Measurements from ENCODE around the gene PFKM.
A peak's percentile ranks its signal among the peaks of the same experiment; 100 is the strongest.

Gene PFKM

DNA sequence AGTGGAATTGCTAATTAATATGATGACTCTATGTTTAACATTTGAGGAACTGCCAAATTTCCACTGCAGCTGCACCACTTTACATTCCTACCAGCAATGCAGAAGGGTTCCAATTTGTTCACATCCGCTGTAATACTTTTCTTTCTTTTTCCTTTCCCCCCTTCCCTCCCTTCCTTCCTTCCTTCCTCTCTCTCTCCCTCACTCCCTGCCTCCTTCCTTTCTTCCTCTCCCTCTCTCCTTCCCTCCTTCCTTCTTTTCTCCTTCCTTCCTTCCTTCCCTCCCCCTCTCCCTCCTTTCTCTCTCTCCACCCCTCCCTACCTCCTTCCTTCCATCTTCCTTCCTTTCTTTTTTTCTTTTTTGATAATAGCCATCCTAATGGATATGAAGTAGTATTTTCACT, 3.2 kb upstream of the PFKM start:
- H3K27ac ChIP-seq (replicated peaks) = no peak overlapping the region

DNA sequence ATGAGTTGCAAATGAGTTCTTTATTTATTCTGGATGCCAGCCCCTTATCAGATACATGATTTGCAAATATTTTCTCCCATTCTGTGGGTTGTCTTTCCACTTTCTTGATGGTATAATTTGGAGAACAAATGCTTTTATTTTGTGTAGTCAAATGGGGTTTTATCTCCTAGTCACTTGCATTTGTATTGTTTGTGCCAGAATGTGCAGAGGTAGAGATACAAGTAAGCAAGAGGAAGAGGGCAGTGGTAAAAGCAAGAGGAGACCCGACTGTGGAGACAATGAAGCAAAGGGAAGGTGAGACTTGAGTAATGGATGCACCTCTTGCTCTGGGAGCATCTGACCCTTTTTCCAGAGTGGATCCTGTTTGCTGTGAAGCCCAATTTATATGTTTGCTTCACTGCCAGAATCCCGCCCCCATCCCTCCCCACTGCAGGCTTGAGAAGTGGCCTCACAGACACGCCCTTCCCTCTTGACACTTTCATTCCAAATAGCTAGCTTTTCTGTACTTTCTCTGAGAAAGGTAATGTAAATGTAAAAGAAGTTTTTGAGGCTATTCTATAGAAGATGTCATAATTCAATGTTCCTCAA, 786 bp upstream of the PFKM start:
- H3K4me3 ChIP-seq (replicated peaks; ENCODE audit: insufficient read depth, low read length) = no peak overlapping the region
- H3K27ac ChIP-seq (replicated peaks) = no peak overlapping the region
- peaks cover 30% of the 10 kb centered on the region for H3K27me3 ChIP-seq (ENCODE audit: insufficient read depth, poor library complexity, severe bottlenecking)
- DNase-seq (ENCODE audit: low read depth in 1 of 2, low spot score in 1 of 2) = no peak
- TF ChIP-seq, protein P1, sequence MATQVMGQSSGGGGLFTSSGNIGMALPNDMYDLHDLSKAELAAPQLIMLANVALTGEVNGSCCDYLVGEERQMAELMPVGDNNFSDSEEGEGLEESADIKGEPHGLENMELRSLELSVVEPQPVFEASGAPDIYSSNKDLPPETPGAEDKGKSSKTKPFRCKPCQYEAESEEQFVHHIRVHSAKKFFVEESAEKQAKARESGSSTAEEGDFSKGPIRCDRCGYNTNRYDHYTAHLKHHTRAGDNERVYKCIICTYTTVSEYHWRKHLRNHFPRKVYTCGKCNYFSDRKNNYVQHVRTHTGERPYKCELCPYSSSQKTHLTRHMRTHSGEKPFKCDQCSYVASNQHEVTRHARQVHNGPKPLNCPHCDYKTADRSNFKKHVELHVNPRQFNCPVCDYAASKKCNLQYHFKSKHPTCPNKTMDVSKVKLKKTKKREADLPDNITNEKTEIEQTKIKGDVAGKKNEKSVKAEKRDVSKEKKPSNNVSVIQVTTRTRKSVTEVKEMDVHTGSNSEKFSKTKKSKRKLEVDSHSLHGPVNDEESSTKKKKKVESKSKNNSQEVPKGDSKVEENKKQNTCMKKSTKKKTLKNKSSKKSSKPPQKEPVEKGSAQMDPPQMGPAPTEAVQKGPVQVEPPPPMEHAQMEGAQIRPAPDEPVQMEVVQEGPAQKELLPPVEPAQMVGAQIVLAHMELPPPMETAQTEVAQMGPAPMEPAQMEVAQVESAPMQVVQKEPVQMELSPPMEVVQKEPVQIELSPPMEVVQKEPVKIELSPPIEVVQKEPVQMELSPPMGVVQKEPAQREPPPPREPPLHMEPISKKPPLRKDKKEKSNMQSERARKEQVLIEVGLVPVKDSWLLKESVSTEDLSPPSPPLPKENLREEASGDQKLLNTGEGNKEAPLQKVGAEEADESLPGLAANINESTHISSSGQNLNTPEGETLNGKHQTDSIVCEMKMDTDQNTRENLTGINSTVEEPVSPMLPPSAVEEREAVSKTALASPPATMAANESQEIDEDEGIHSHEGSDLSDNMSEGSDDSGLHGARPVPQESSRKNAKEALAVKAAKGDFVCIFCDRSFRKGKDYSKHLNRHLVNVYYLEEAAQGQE (IDR thresholded peaks at IDR 0.05; ENCODE audit: insufficient replicate concordance, low read depth) = no peak
- TF ChIP-seq SPI1 (IDR thresholded peaks at IDR 0.05; ENCODE audit: borderline replicate concordance, low read depth) (no peak), GABPA (IDR thresholded peaks at IDR 0.05; ENCODE audit: low read depth) (no peak), POLR2AphosphoS5 (IDR thresholded peaks at IDR 0.05; ENCODE audit: low read depth) (no peak)
- TF ChIP-seq, protein P2, sequence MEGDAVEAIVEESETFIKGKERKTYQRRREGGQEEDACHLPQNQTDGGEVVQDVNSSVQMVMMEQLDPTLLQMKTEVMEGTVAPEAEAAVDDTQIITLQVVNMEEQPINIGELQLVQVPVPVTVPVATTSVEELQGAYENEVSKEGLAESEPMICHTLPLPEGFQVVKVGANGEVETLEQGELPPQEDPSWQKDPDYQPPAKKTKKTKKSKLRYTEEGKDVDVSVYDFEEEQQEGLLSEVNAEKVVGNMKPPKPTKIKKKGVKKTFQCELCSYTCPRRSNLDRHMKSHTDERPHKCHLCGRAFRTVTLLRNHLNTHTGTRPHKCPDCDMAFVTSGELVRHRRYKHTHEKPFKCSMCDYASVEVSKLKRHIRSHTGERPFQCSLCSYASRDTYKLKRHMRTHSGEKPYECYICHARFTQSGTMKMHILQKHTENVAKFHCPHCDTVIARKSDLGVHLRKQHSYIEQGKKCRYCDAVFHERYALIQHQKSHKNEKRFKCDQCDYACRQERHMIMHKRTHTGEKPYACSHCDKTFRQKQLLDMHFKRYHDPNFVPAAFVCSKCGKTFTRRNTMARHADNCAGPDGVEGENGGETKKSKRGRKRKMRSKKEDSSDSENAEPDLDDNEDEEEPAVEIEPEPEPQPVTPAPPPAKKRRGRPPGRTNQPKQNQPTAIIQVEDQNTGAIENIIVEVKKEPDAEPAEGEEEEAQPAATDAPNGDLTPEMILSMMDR (IDR thresholded peaks at IDR 0.05; ENCODE audit: insufficient read depth, low read length) = no peak

More for the DNA sequence above, 3.2 kb upstream of the PFKM start:
- Histone ChIP-seq H3K4me3 (replicated peaks; ENCODE audit: insufficient read depth, low read length) (no peak overlapping the region), H3K27me3 (ENCODE audit: insufficient read depth, poor library complexity, severe bottlenecking) (peaks cover 30% of the 10 kb centered on the region)
- TF ChIP-seq, protein P2 (IDR thresholded peaks at IDR 0.05; ENCODE audit: insufficient read depth, low read length) = no peak
- no peak for TF ChIP-seq GABPA (IDR thresholded peaks at IDR 0.05; ENCODE audit: low read depth)
- no peak for TF ChIP-seq POLR2AphosphoS5 (IDR thresholded peaks at IDR 0.05; ENCODE audit: low read depth)
- no peak for TF ChIP-seq SPI1 (IDR thresholded peaks at IDR 0.05; ENCODE audit: borderline replicate concordance, low read depth)
- TF ChIP-seq, protein P1 (IDR thresholded peaks at IDR 0.05; ENCODE audit: insufficient replicate concordance, low read depth) = no peak
- DNase-seq (ENCODE audit: low read depth in 1 of 2, low spot score in 1 of 2) = no peak

DNA sequence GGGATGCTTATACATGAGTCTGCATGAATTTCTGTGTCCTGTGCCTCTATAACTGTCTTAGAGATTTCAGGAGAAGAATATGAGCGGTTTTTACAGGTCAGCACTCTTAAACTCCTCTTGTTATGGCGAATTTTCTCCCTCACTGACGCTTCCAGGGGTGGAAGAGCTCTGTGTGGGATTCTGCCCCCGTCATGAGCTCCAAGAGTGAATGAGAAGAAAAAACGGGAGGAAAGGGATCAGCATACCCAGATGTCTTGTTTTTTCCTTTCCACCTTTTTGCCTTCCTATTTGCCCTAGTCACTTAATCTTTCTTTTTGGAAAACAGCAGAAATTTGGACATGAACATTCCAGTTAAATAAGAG, 651 bp downstream of the PFKM start:
- peak overlapping the region; percentile 66 for H3K4me3 ChIP-seq (replicated peaks; ENCODE audit: insufficient read depth, low read length)
- TF ChIP-seq GABPA (IDR thresholded peaks at IDR 0.05; ENCODE audit: low read depth) (no peak), SPI1 (IDR thresholded peaks at IDR 0.05; ENCODE audit: borderline replicate concordance, low read depth) (no peak), POLR2AphosphoS5 (IDR thresholded peaks at IDR 0.05; ENCODE audit: low read depth) (no peak)
- TF ChIP-seq, protein P1 (IDR thresholded peaks at IDR 0.05; ENCODE audit: insufficient replicate concordance, low read depth) = no peak
- TF ChIP-seq, protein P2 (IDR thresholded peaks at IDR 0.05; ENCODE audit: insufficient read depth, low read length) = no peak
- H3K27me3 ChIP-seq (ENCODE audit: insufficient read depth, poor library complexity, severe bottlenecking) = peaks cover 30% of the 10 kb centered on the region
- no peak for DNase-seq (ENCODE audit: low read depth in 1 of 2, low spot score in 1 of 2)
- H3K27ac ChIP-seq (replicated peaks) = no peak overlapping the region
